ENCODE results near the gene TMEM30B. TPM values are rescaled to one million over a fixed set of nuclear protein-coding genes. Genes with fewer than 3 reads are reported as not detected.
"Not testable (repeated sequence)": the region's sequence is repeated elsewhere in the genome, so short reads cannot be mapped to it uniquely, and the experiment has no call there.

TMEM30B gene
- total RNA-seq, 1 donor from 2014 or later: 0.07 TPM

DNA sequence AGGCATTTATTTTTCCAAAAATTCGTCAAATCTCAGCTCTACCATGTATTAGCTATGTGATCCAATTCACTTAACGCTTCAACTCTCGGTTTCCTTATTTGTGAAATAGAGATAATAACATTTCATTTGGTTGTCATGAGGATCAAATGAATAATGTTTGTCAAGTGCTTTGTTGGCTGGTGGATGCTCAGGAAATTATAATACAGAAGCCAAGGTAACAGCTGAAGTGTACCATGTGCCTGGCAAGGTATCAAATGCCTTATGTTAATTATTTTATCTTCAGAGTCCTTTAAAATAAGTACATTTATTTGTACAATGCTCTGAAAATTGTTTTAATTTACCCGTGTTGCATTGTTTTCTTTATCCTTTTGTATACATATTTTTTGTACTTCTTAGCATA is 34.2 kb upstream of the TMEM30B start:
- H3K27me3 Mint-ChIP-seq (ENCODE audit: low read depth): peaks cover 21% of the 10 kb centered on the region
- DNase-seq (ENCODE audit: low read depth, low spot score): no peak
- TF ChIP-seq, protein P1, sequence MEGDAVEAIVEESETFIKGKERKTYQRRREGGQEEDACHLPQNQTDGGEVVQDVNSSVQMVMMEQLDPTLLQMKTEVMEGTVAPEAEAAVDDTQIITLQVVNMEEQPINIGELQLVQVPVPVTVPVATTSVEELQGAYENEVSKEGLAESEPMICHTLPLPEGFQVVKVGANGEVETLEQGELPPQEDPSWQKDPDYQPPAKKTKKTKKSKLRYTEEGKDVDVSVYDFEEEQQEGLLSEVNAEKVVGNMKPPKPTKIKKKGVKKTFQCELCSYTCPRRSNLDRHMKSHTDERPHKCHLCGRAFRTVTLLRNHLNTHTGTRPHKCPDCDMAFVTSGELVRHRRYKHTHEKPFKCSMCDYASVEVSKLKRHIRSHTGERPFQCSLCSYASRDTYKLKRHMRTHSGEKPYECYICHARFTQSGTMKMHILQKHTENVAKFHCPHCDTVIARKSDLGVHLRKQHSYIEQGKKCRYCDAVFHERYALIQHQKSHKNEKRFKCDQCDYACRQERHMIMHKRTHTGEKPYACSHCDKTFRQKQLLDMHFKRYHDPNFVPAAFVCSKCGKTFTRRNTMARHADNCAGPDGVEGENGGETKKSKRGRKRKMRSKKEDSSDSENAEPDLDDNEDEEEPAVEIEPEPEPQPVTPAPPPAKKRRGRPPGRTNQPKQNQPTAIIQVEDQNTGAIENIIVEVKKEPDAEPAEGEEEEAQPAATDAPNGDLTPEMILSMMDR (conservative IDR thresholded peaks at IDR 0.05): no peak
- H3K9me3 Mint-ChIP-seq: peaks cover 5% of the 10 kb centered on the region
- no peaks in the 10 kb centered on the region for H3K4me1 Mint-ChIP-seq
- H3K4me3 Mint-ChIP-seq: no peak overlapping the region
- H3K36me3 Mint-ChIP-seq (ENCODE audit: low read depth): peaks cover 3% of the 10 kb centered on the region
- no peak overlapping the region for H3K27ac Mint-ChIP-seq (ENCODE audit: unreplicated experiment)

DNA sequence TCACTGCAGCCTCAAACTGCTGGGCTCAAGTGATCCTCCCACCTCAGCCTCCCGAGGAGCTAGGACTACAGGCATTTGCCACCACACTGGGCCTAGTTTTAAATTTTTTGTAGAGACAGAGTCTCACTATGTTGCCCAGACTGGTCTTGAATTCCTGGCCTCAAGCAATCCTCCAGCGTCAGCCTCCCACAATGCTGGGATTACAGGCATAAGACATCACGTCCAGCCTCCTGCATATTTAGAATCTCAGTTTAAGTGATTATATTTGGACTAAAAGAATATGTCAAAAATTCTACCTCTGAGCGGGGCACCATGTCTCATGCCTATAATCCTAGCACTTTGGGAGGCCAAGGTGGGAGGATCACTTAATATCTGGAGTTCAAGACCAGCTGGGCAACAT is 27.6 kb upstream of the TMEM30B start:
- H3K4me3 Mint-ChIP-seq; H3K36me3 Mint-ChIP-seq (ENCODE audit: low read depth); H3K27me3 Mint-ChIP-seq (ENCODE audit: low read depth); DNase-seq (ENCODE audit: low read depth, low spot score); H3K4me1 Mint-ChIP-seq; H3K27ac Mint-ChIP-seq (ENCODE audit: unreplicated experiment): not testable (repeated sequence)
- H3K9me3 Mint-ChIP-seq: peaks cover 10% of the 10 kb centered on the region

DNA sequence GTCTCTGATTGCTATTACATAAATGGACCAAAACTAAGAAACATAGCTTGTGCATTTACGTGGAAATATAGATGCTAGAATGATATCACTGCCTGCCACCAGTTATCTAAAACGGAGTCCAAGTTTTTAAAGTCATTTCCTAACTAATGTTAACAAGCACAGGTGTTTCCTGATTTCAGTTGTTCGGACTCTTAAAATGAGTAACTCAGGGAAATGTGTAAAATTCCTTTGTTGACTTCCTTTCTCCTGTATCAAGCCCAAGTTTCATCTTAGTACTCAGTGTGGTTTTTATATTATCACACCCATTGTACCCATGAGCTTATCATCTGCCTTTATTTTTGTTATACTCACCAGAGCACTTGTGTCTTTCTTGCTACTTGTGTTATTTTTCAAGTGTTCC is 27.1 kb upstream of the TMEM30B start:
- Mint-ChIP-seq H3K9me3 (peaks cover 8% of the 10 kb centered on the region), H3K36me3 (ENCODE audit: low read depth) (peaks cover 5% of the 10 kb centered on the region), H3K27me3 (ENCODE audit: low read depth) (peaks cover 3% of the 10 kb centered on the region), H3K4me1 (no peaks in the 10 kb centered on the region), H3K4me3 (no peak overlapping the region), H3K27ac (ENCODE audit: unreplicated experiment) (no peak overlapping the region)
- DNase-seq (ENCODE audit: low read depth, low spot score): no peak
- TF ChIP-seq, protein P1 (conservative IDR thresholded peaks at IDR 0.05): no peak

DNA sequence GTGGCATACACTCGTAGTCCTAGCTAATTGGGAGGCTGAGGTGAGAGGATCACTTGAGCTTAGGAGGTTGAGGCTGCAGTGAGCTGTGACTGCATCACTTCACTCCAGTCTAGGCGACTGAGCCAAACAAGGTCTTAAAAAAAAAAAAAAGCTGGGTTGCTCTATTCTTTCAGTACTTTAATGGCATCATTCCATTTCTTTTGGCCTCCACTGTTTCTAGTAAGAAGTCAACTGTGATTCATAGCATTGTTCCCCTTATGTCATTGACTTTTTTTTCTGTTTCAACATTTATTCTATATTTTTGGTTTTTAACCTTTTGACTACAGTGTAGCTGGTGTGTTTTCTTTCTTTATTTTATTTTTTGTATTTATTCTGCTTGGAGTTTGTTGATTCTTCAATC is 23.6 kb upstream of the TMEM30B start:
- H3K36me3 Mint-ChIP-seq (ENCODE audit: low read depth): peaks cover 1% of the 10 kb centered on the region

DNA sequence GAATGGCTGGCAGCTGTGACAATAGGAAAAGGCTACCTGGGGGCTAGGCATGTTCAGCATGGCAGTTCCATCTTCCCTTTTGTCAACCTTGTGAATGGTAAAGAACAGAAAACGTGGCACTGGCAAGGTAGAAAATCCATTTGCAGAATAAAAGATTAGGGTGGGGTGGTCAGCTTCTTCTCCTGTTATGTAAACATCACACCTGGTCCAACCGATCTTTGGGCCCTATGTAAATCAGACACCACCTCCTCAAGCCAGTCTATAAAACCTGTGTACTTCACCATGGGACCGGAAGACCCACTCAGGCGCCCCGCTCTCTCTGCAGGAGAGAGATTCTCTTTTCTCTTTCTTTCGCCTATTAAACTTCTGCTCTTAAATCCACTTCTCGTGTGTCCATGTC is 19.6 kb upstream of the TMEM30B start:
- Mint-ChIP-seq H3K27me3 (ENCODE audit: low read depth) (peaks cover 51% of the 10 kb centered on the region), H3K9me3 (no peaks in the 10 kb centered on the region), H3K4me1 (no peaks in the 10 kb centered on the region), H3K27ac (ENCODE audit: unreplicated experiment) (no peak overlapping the region), H3K36me3 (ENCODE audit: low read depth) (no peaks in the 10 kb centered on the region), H3K4me3 (no peak overlapping the region)
- TF ChIP-seq, protein P1 (conservative IDR thresholded peaks at IDR 0.05): no peak
- no peak for DNase-seq (ENCODE audit: low read depth, low spot score)

More for the DNA sequence above, 23.6 kb upstream of the TMEM30B start:
- no peak overlapping the region for H3K4me3 Mint-ChIP-seq
- no peak for DNase-seq (ENCODE audit: low read depth, low spot score)
- peaks cover 4% of the 10 kb centered on the region for H3K9me3 Mint-ChIP-seq
- peaks cover 22% of the 10 kb centered on the region for H3K27me3 Mint-ChIP-seq (ENCODE audit: low read depth)
- no peaks in the 10 kb centered on the region for H3K4me1 Mint-ChIP-seq
- no peak overlapping the region for H3K27ac Mint-ChIP-seq (ENCODE audit: unreplicated experiment)
- TF ChIP-seq, protein P1 (conservative IDR thresholded peaks at IDR 0.05): no peak

DNA sequence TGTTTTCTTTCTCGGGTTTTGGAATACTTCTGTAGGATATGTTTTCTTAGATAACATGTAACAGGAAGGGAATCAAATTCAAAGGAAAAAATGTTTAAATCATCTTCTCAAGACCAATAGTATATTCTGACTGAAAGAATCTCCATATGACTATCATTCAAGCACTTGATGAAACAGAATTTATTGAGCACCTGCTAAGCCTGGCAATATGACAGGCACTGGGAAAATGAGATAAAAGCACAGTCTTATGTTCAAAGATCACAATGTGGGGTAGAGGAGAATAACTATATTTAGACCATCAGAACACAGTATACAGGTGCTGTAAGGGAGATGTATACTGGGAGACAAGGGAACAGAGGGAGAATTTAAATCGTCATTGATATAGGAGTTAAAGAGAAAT is 19.1 kb upstream of the TMEM30B start:
- TF ChIP-seq, protein P1 (conservative IDR thresholded peaks at IDR 0.05): no peak
- Mint-ChIP-seq H3K36me3 (ENCODE audit: low read depth) (no peaks in the 10 kb centered on the region), H3K9me3 (no peaks in the 10 kb centered on the region), H3K27me3 (ENCODE audit: low read depth) (peaks cover 52% of the 10 kb centered on the region), H3K4me3 (no peak overlapping the region), H3K27ac (ENCODE audit: unreplicated experiment) (no peak overlapping the region), H3K4me1 (no peaks in the 10 kb centered on the region)
- DNase-seq (ENCODE audit: low read depth, low spot score): no peak

Data from neural crest cell (in vitro differentiated cells).